Neural progenitor cell (in vitro differentiated cells): ENCODE results near the gene FARS2. TPM values are rescaled to one million over a fixed set of nuclear protein-coding genes. Genes with fewer than 3 reads are reported as not detected.

Source experiments
- DNase-seq: peaks from one replicate; pipeline ENCODE4 v3.0.0-alpha.2; 2016; ENCODE audit warnings: low spot score
- H2AFZ ChIP-seq: fragments of 200-600 bp; sonication (generic); replicated peaks from 2 replicates; pipeline ENCODE4 v1.6.1; 2016; ENCODE audit warnings: antibody characterized with exemption
- H3F3A ChIP-seq: fragments of 200-600 bp; sonication (generic); 2 replicates; pipeline ENCODE4 v1.6.1; 2016; ENCODE audit warnings: antibody characterized with exemption, low read depth
- H3K27ac ChIP-seq: fragments of 200-600 bp; sonication (generic); 2 replicates; pipeline ENCODE4 v1.5.1; 2016; ENCODE audit warnings: mild to moderate bottlenecking
- H3K27me3 ChIP-seq: fragments of 200-600 bp; sonication (generic); 2 replicates; pipeline ENCODE4 v1.6.1; 2016; ENCODE audit warnings: mild to moderate bottlenecking, moderate library complexity
- H3K36me3 ChIP-seq: fragments of 200-600 bp; sonication (generic); 2 replicates; pipeline ENCODE4 v1.5.1; 2016
- H3K4me1 ChIP-seq: fragments of 200-600 bp; sonication (generic); 2 replicates; pipeline ENCODE4 v1.6.1; 2016; ENCODE audit warnings: mixed run types
- H3K4me2 ChIP-seq: fragments of 200-600 bp; sonication (generic); 2 replicates; pipeline ENCODE4 v1.6.1; 2016
- H3K4me3 ChIP-seq: fragments of 200-600 bp; sonication (generic); 2 replicates; pipeline ENCODE4 v1.5.1; 2016
- H3K79me2 ChIP-seq: fragments of 200-600 bp; sonication (generic); 2 replicates; pipeline ENCODE4 v1.6.1; 2016; ENCODE audit warnings: low read depth
- H3K9ac ChIP-seq: fragments of 200-600 bp; sonication (generic); 2 replicates; pipeline ENCODE4 v1.6.1; 2016
- H3K9me3 ChIP-seq: fragments of 200-600 bp; sonication (generic); 2 replicates; pipeline ENCODE4 v1.5.1; 2016; ENCODE audit warnings: low read depth
- H4K20me1 ChIP-seq: fragments of 200-600 bp; sonication (generic); 2 replicates; pipeline ENCODE4 v1.6.1; 2016; ENCODE audit warnings: low read depth
- H3K27ac Mint-ChIP-seq: 3 replicates; pipeline ENCODE4 v1.8.0; 2021; ENCODE audit warnings: mixed read lengths
- H3K27me3 Mint-ChIP-seq: 2 replicates; pipeline ENCODE4 v1.8.0; 2022; ENCODE audit warnings: low read depth, mild to moderate bottlenecking, inconsistent platforms, moderate library complexity, mixed read lengths; ENCODE audit not compliant: insufficient read depth
- H3K36me3 Mint-ChIP-seq: 3 replicates; pipeline ENCODE4 v1.8.0; 2021; ENCODE audit warnings: mixed read lengths
- H3K4me1 Mint-ChIP-seq: 3 replicates; pipeline ENCODE4 v1.8.0; 2021; ENCODE audit warnings: mixed read lengths
- H3K4me3 Mint-ChIP-seq: 3 replicates; pipeline ENCODE4 v1.8.0; 2021; ENCODE audit warnings: mild to moderate bottlenecking, moderate library complexity, mixed read lengths
- H3K9me3 Mint-ChIP-seq: 3 replicates; pipeline ENCODE4 v1.8.0; 2020; ENCODE audit warnings: mixed read lengths
- EZH2 ChIP-seq: fragments of 200-600 bp; sonication (generic); IDR thresholded peaks from 2 replicates; pipeline ENCODE4 v1.6.1; 2017; ENCODE audit warnings: antibody characterized with exemption, mild to moderate bottlenecking, moderate library complexity
- EZH2phosphoT487 ChIP-seq: fragments of 200-600 bp; sonication (generic); IDR thresholded peaks from 2 replicates; pipeline ENCODE4 v1.6.1; 2017; ENCODE audit warnings: antibody characterized with exemption
- total RNA-seq: library from RNA; depleted of rRNA; stranded (reverse); fragments of >200 nt; gene quantifications from 2 replicates; pipeline ENCODE4 v1.2.3, GENCODE V29; 2015; ENCODE audit warnings: low replicate concordance
- TF ChIP-seq, protein P1 (sequence below): fragments of 200-600 bp; sonication (generic); IDR thresholded peaks from 2 replicates; pipeline ENCODE4 v1.5.1; 2017; ENCODE audit warnings: antibody characterized with exemption, mild to moderate bottlenecking

FARS2 gene
- total RNA-seq, 1 donor from 2014 or later: 10.8 TPM

DNA sequence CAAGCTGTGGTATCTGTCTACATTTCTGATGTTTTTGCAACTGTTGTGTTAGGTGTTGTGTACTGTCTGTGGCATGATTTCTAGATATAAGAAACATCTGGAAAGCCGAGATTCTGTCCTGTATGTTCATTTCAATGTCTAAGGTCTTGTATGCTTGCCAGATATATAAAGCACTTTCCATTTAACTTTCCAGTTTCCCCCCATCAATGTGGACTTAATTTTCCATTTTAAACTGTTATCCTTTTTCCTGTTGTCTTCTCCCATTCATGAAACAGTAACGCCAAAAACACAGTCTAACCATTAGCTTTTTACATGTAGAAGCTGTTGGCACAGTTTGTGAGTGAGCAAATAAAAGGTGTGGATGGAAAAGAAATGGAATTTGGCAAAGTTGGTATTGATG, 181.6 kb downstream of the FARS2 start:
- Mint-ChIP-seq H3K4me1 (peaks cover 2% of the 10 kb centered on the region), H3K9me3 (no peaks in the 10 kb centered on the region), H3K4me3 (no peak overlapping the region), H3K36me3 (no peaks in the 10 kb centered on the region), H3K27ac (no peak overlapping the region), H3K27me3 (no peaks in the 10 kb centered on the region)
- TF ChIP-seq, protein P1, sequence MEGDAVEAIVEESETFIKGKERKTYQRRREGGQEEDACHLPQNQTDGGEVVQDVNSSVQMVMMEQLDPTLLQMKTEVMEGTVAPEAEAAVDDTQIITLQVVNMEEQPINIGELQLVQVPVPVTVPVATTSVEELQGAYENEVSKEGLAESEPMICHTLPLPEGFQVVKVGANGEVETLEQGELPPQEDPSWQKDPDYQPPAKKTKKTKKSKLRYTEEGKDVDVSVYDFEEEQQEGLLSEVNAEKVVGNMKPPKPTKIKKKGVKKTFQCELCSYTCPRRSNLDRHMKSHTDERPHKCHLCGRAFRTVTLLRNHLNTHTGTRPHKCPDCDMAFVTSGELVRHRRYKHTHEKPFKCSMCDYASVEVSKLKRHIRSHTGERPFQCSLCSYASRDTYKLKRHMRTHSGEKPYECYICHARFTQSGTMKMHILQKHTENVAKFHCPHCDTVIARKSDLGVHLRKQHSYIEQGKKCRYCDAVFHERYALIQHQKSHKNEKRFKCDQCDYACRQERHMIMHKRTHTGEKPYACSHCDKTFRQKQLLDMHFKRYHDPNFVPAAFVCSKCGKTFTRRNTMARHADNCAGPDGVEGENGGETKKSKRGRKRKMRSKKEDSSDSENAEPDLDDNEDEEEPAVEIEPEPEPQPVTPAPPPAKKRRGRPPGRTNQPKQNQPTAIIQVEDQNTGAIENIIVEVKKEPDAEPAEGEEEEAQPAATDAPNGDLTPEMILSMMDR: no peak
- TF ChIP-seq EZH2 (no peak), EZH2phosphoT487 (no peak)
- Histone ChIP-seq H3K4me1 (peaks cover 11% of the 10 kb centered on the region), H2AFZ (no peak overlapping the region), H3K79me2 (no peaks in the 10 kb centered on the region), H3K4me3 (no peak overlapping the region), H3K9me3 (no peaks in the 10 kb centered on the region), H3K9ac (no peak overlapping the region), H3K27me3 (no peaks in the 10 kb centered on the region), H3K36me3 (no peaks in the 10 kb centered on the region), H3F3A (no peaks in the 10 kb centered on the region), H3K4me2 (no peak overlapping the region), H3K27ac (no peak overlapping the region), H4K20me1 (no peaks in the 10 kb centered on the region)
- no peak for DNase-seq

GRCh38 chr6:5443491-5443890, 182.2 kb downstream of the FARS2 start:
- no peak overlapping the region for H3K27ac Mint-ChIP-seq
- Histone ChIP-seq H3K36me3 (no peaks in the 10 kb centered on the region), H3F3A (no peaks in the 10 kb centered on the region), H3K9me3 (no peaks in the 10 kb centered on the region), H2AFZ (no peak overlapping the region), H3K9ac (no peak overlapping the region), H3K27me3 (no peaks in the 10 kb centered on the region), H3K4me1 (peaks cover 11% of the 10 kb centered on the region), H3K27ac (no peak overlapping the region), H4K20me1 (no peaks in the 10 kb centered on the region), H3K79me2 (no peaks in the 10 kb centered on the region), H3K4me2 (no peak overlapping the region), H3K4me3 (no peak overlapping the region)
- TF ChIP-seq EZH2: no peak
- H3K36me3 Mint-ChIP-seq: no peaks in the 10 kb centered on the region
- H3K4me3 Mint-ChIP-seq: no peak overlapping the region
- peaks cover 2% of the 10 kb centered on the region for H3K4me1 Mint-ChIP-seq
- no peaks in the 10 kb centered on the region for H3K9me3 Mint-ChIP-seq
- H3K27me3 Mint-ChIP-seq: no peaks in the 10 kb centered on the region
- DNase-seq: no peak

DNA sequence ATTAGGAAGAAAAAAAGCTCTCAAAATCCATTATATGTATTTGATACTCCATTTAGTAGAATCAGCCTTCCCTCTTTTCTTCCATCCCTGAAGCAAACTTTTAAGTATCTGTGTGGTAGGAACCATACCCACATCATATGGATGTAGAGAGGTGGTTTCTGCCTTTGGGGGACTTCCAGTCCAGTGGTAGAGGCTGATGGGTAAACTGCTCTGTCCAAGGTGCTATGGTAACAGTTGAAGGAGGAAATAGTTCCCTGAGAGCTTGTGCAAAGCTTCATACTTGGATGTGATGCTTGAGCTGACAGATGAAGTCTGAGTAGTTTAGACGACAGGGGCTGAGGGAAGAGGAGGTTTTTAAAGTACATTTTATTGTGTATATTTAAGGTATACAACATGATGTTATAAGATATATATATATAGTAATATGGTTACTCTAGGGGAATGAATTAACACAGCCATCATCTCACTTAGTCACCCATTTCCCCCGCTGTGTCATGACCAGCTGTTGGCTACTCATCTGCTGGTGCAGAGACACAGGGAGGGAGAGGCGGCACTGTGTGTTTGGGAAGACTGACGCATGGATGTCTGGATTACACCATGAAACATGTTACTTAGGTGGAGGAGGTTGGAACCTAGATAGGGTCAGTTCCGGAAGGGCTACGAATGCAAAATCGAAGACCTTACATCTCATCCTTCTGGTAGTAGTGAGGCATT, 185.2 kb downstream of the FARS2 start:
- H3K4me1 ChIP-seq: no peaks in the 10 kb centered on the region
- no peak overlapping the region for H3K27ac ChIP-seq
- no peak for DNase-seq
- H3F3A ChIP-seq: no peaks in the 10 kb centered on the region
- peaks cover 3% of the 10 kb centered on the region for H3K79me2 ChIP-seq
- H3K27ac Mint-ChIP-seq: no peak overlapping the region
- no peak overlapping the region for H3K4me3 Mint-ChIP-seq
- H2AFZ ChIP-seq: no peak overlapping the region
- no peaks in the 10 kb centered on the region for H4K20me1 ChIP-seq
- no peaks in the 10 kb centered on the region for H3K36me3 ChIP-seq
- TF ChIP-seq, protein P1: no peak
- no peak for TF ChIP-seq EZH2phosphoT487
- no peak for TF ChIP-seq EZH2
- H3K4me1 Mint-ChIP-seq: no peaks in the 10 kb centered on the region
- no peak overlapping the region for H3K4me3 ChIP-seq
- no peaks in the 10 kb centered on the region for H3K9me3 ChIP-seq
- no peaks in the 10 kb centered on the region for H3K36me3 Mint-ChIP-seq
- H3K27me3 Mint-ChIP-seq: no peaks in the 10 kb centered on the region
- H3K9me3 Mint-ChIP-seq: no peaks in the 10 kb centered on the region
- H3K4me2 ChIP-seq: no peak overlapping the region
- no peak overlapping the region for H3K9ac ChIP-seq
- no peaks in the 10 kb centered on the region for H3K27me3 ChIP-seq

GRCh38 chr6:5447921-5448320, 186.6 kb downstream of the FARS2 start:
- TF ChIP-seq EZH2: no peak
- no peak for TF ChIP-seq EZH2phosphoT487
- TF ChIP-seq, protein P1: no peak
- Mint-ChIP-seq H3K4me3 (no peak overlapping the region), H3K27me3 (no peaks in the 10 kb centered on the region), H3K27ac (no peak overlapping the region), H3K36me3 (no peaks in the 10 kb centered on the region), H3K4me1 (peaks cover under 1% of the 10 kb centered on the region), H3K9me3 (no peaks in the 10 kb centered on the region)
- Histone ChIP-seq H3K9me3 (no peaks in the 10 kb centered on the region), H3K27me3 (no peaks in the 10 kb centered on the region), H3K4me1 (no peaks in the 10 kb centered on the region), H3F3A (no peaks in the 10 kb centered on the region), H3K4me2 (no peak overlapping the region), H3K27ac (no peak overlapping the region), H3K9ac (no peak overlapping the region), H2AFZ (no peak overlapping the region), H3K79me2 (peaks cover 3% of the 10 kb centered on the region), H4K20me1 (no peaks in the 10 kb centered on the region), H3K36me3 (no peaks in the 10 kb centered on the region), H3K4me3 (no peak overlapping the region)
- no peak for DNase-seq
